Activated naive CD4-positive, alpha-beta T cell treated with anti-CD3 and anti-CD28 coated beads, Interleukin-2, amount 50 U/mL, for 24 hours (primary cell): Measurements from ENCODE around the gene GRK7.
"Not testable (repeated sequence)": the region's sequence is repeated elsewhere in the genome, so short reads cannot be mapped to it uniquely, and the experiment has no call there.

ENCODE experiments used
- H3K27ac Mint-ChIP-seq: one replicate; pipeline ENCODE4 v1.8.0; 2021; ENCODE audit warnings: mild to moderate bottlenecking, mixed read lengths
- H3K27me3 Mint-ChIP-seq: one replicate; pipeline ENCODE4 v1.8.0; 2021; ENCODE audit warnings: mixed read lengths
- H3K36me3 Mint-ChIP-seq: one replicate; pipeline ENCODE4 v1.8.0; 2021; ENCODE audit warnings: mixed read lengths
- H3K4me1 Mint-ChIP-seq: one replicate; pipeline ENCODE4 v1.8.0; 2021; ENCODE audit warnings: mixed read lengths
- H3K4me3 Mint-ChIP-seq: one replicate; pipeline ENCODE4 v1.8.0; 2021; ENCODE audit warnings: mild to moderate bottlenecking, mixed read lengths
- H3K9me3 Mint-ChIP-seq: one replicate; pipeline ENCODE4 v1.8.0; 2021; ENCODE audit warnings: mixed read lengths

The GRK7 gene

GRCh38 chr3:141796889-141797781 is 33.9 kb downstream of the GRK7 start:
- peaks cover 1% of the 10 kb centered on the region for H3K36me3 Mint-ChIP-seq
- no peaks in the 10 kb centered on the region for H3K9me3 Mint-ChIP-seq
- no peaks in the 10 kb centered on the region for H3K27me3 Mint-ChIP-seq
- H3K4me3 Mint-ChIP-seq = peak overlapping the region; percentile 82
- peak overlapping the region; percentile 99 for H3K27ac Mint-ChIP-seq
- peaks cover 70% of the 10 kb centered on the region for H3K4me1 Mint-ChIP-seq

- H3K9me3 Mint-ChIP-seq = no peaks in the 10 kb centered on the region
- H3K36me3 Mint-ChIP-seq = peaks cover 1% of the 10 kb centered on the region
- no peaks in the 10 kb centered on the region for H3K27me3 Mint-ChIP-seq
- peak overlapping the region; percentile 82 for H3K4me3 Mint-ChIP-seq
- H3K27ac Mint-ChIP-seq = peak overlapping the region; percentile 99
- H3K4me1 Mint-ChIP-seq = peaks cover 65% of the 10 kb centered on the region
Observed at GRCh38 chr3:141797819-141798447, 34.7 kb downstream of the GRK7 start.

DNA sequence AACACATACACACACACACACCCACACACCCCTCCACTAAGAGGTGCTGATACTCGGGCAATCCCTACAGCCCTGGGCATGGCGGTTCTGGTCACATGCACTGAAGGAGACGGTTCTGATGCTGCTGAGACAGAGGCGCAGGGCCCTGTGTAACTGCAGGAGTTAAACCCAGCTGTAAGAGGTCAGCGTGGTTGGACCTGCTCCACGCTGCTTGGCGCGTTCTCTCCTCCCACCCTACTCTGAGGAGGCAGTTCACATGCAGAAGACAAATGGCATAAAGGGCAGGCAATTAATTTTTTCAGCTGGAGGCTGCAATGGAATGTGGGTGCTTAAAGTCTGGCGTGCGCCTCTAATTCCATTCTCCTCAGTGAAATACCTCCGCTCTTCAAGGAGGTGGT is 35.2 kb downstream of the GRK7 start:
- peaks cover 61% of the 10 kb centered on the region for H3K4me1 Mint-ChIP-seq

DNA sequence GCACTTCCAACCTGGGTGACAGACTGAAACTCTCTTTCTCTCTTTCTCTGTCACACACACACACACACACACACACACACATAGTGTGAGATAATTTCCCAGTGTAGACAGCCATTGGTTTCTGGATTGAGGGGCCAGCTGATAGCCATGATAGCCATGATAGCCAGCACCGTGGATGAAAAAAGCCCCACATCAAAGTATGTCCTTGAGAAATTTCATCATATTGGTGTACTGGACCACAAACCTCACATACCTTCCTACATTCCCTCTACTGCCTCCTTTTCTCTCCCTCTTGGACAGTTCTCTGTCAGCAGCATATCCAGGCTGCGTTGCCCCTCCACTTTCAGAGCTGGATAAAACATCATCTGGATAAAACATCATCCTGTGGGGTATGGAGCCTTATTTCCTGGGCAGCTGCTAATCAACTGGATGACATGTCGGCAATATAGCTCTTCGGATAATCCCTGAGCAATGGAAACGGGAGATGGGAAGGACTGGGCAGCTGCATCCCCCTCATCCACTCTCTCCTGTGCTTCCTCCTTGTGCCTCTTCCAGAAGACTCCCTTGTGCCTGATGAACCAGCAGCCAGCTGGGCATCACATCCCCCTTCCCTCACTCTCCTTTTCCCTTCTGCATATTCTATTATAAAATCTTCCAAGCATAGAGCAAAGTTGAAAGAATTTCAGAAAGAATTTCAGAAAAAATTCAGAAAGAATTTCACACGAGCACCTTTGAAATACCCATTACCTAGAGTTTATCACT is 39.3 kb downstream of the GRK7 start:
- peaks cover 1% of the 10 kb centered on the region for H3K36me3 Mint-ChIP-seq
- H3K4me1 Mint-ChIP-seq = peaks cover 25% of the 10 kb centered on the region
- no peak overlapping the region for H3K4me3 Mint-ChIP-seq
- H3K27ac Mint-ChIP-seq = no peak overlapping the region
- no peaks in the 10 kb centered on the region for H3K9me3 Mint-ChIP-seq
- no peaks in the 10 kb centered on the region for H3K27me3 Mint-ChIP-seq

More for the DNA sequence above, 35.2 kb downstream of the GRK7 start:
- Mint-ChIP-seq H3K9me3 (no peaks in the 10 kb centered on the region), H3K27me3 (no peaks in the 10 kb centered on the region), H3K27ac (no peak overlapping the region), H3K4me3 (no peak overlapping the region), H3K36me3 (peaks cover 1% of the 10 kb centered on the region)

GRCh38 chr3:141803538-141803937 is 40.3 kb downstream of the GRK7 start:
- not testable (repeated sequence) for H3K4me3 Mint-ChIP-seq, H3K36me3 Mint-ChIP-seq, H3K27me3 Mint-ChIP-seq, H3K9me3 Mint-ChIP-seq, H3K27ac Mint-ChIP-seq
- H3K4me1 Mint-ChIP-seq = peaks cover 15% of the 10 kb centered on the region

GRCh38 chr3:141804447-141804777 is 41.2 kb downstream of the GRK7 start:
- no peaks in the 10 kb centered on the region for H3K9me3 Mint-ChIP-seq
- no peak overlapping the region for H3K27ac Mint-ChIP-seq
- H3K4me3 Mint-ChIP-seq = no peak overlapping the region
- peaks cover 1% of the 10 kb centered on the region for H3K36me3 Mint-ChIP-seq
- H3K27me3 Mint-ChIP-seq = no peaks in the 10 kb centered on the region
- H3K4me1 Mint-ChIP-seq = peaks cover 8% of the 10 kb centered on the region

GRCh38 chr3:141804778-141805639 is 41.8 kb downstream of the GRK7 start:
- Mint-ChIP-seq H3K27me3 (no peaks in the 10 kb centered on the region), H3K36me3 (peaks cover 1% of the 10 kb centered on the region), H3K4me1 (peaks cover 2% of the 10 kb centered on the region), H3K9me3 (no peaks in the 10 kb centered on the region), H3K27ac (no peak overlapping the region), H3K4me3 (no peak overlapping the region)

GRCh38 chr3:141807277-141808033 is 44.2 kb downstream of the GRK7 start:
- H3K4me1 Mint-ChIP-seq = no peaks in the 10 kb centered on the region
- no peaks in the 10 kb centered on the region for H3K9me3 Mint-ChIP-seq
- no peaks in the 10 kb centered on the region for H3K36me3 Mint-ChIP-seq
- no peak overlapping the region for H3K4me3 Mint-ChIP-seq
- no peaks in the 10 kb centered on the region for H3K27me3 Mint-ChIP-seq
- H3K27ac Mint-ChIP-seq = no peak overlapping the region

DNA sequence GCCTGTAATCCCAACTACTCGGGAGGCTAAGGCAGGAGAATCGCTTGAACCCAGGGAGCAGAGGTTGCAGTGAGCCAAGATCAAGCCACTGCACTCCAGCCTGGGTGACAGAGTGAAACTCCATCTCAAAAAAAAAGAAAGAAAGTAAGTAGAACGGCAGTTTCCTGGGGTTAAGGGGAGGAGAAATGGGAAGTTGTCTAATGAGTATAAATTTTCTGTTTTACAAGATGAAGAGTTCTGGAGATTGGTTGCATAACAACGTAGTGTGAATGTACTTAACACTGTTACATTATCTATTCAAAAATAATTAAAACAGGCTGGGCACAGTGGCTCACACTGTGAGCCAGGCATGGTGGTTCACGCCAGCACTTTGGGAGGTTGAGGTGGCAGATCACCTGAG is 45.4 kb downstream of the GRK7 start:
- H3K27ac Mint-ChIP-seq = no peak overlapping the region
- H3K36me3 Mint-ChIP-seq = no peaks in the 10 kb centered on the region
- H3K4me3 Mint-ChIP-seq = no peak overlapping the region
- no peaks in the 10 kb centered on the region for H3K27me3 Mint-ChIP-seq
- no peaks in the 10 kb centered on the region for H3K4me1 Mint-ChIP-seq
- H3K9me3 Mint-ChIP-seq = no peaks in the 10 kb centered on the region

GRCh38 chr3:141810161-141810560 is 47.0 kb downstream of the GRK7 start:
- H3K4me1 Mint-ChIP-seq = no peaks in the 10 kb centered on the region
- no peaks in the 10 kb centered on the region for H3K27me3 Mint-ChIP-seq
- no peaks in the 10 kb centered on the region for H3K9me3 Mint-ChIP-seq
- no peak overlapping the region for H3K27ac Mint-ChIP-seq
- H3K4me3 Mint-ChIP-seq = no peak overlapping the region
- no peaks in the 10 kb centered on the region for H3K36me3 Mint-ChIP-seq

DNA sequence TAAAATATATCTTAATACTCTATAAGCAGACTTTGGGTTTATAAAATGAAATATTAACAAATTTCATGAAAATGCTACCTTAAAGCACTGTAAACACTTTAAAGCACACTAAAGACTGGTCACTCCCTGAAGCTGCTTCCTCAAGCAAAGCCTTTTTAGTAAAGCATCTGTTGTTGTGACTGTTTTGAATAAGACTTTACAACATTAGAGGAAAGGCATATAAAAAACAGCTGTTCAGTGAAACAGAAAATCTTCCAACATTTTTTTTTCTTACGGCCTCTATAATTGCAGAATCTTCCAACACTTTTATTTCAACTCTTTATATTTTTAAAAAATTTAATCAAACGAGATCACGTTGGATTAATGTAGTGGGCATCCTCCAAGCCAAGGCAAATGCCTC is 48.1 kb downstream of the GRK7 start:
- Mint-ChIP-seq H3K4me1 (no peaks in the 10 kb centered on the region), H3K27me3 (no peaks in the 10 kb centered on the region), H3K4me3 (no peak overlapping the region), H3K36me3 (no peaks in the 10 kb centered on the region), H3K27ac (no peak overlapping the region), H3K9me3 (no peaks in the 10 kb centered on the region)

DNA sequence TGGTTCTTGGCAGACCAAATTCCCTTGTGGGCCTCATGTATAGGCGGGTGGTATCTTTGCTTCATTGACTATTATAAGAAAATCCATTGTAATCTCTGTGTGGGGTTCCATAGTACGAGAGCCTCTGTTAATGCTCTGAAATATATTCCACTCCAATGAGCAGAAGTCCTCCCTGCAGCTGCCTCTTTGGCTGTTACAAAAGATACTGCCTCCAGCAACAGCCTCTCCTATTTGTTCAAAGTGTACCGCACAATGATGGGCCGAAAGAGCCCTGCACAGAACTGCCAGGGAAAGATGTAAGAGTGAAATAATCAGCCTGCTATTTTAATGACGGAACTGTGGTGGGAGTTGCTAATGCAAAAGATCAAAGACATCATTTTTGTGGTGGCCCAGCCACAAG is 48.9 kb downstream of the GRK7 start:
- Mint-ChIP-seq H3K27ac (no peak overlapping the region), H3K4me1 (no peaks in the 10 kb centered on the region)

DNA sequence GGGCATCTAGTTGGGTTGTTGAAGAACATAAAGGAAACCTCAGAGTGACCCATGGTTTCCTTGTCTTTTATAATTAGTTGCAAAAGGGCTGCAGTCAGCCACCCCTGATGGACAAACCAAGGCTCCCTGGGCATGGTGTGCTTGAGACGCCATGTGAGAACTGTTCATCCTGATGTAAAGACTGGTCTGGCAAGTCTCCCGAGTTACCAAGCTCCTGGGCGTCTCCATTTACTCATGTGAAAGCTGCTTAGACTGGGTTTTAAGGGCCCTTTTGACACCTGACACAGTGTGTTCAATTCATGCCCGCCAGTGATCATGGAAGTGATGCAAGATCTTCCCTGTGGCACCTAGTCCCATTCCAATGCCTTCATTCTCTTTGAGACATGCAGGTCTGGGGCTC is 49.4 kb downstream of the GRK7 start:
- H3K4me3 Mint-ChIP-seq = no peak overlapping the region

More for the DNA sequence above, 48.9 kb downstream of the GRK7 start:
- H3K9me3 Mint-ChIP-seq = no peaks in the 10 kb centered on the region
- no peaks in the 10 kb centered on the region for H3K36me3 Mint-ChIP-seq
- no peak overlapping the region for H3K4me3 Mint-ChIP-seq
- H3K27me3 Mint-ChIP-seq = no peaks in the 10 kb centered on the region

More for the DNA sequence above, 49.4 kb downstream of the GRK7 start:
- Mint-ChIP-seq H3K27ac (no peak overlapping the region), H3K4me1 (no peaks in the 10 kb centered on the region), H3K27me3 (no peaks in the 10 kb centered on the region), H3K36me3 (no peaks in the 10 kb centered on the region), H3K9me3 (no peaks in the 10 kb centered on the region)
